IMR-90 (cell line): ENCODE measurements around the gene PFKFB1. TPM values are rescaled to one million over a fixed set of nuclear protein-coding genes. Genes with fewer than 3 reads are reported as not detected.

Experiments
- ATAC-seq: fragments of 200-7000 bp; cut with Tn5 transposase; 2 replicates; pipeline ENCODE4 v1.9.1; 2020; ENCODE audit warnings: low read depth, mild to moderate bottlenecking, moderate library complexity
- BruUV-seq: library from RNA; stranded (reverse); fragments of 400-500 nt; replicated peaks from 2 replicates; lab custom pipeline; 2021; lab: Mats Ljungman, UMichigan
- CTCF ChIA-PET: fragments of 300-600 bp; formaldehyde crosslinking; extraction: SDS; loops from one replicate; lab custom pipeline; 2021; ENCODE audit warnings: antibody characterized with exemption; lab: Yijun Ruan, JAX
- POLR2A ChIA-PET: fragments of 300-600 bp; sonication (Branson Sonifier 250); formaldehyde crosslinking; loops from one replicate; lab custom pipeline; 2022; ENCODE audit warnings: antibody characterized with exemption; ENCODE audit not compliant: unreplicated experiment; lab: Charles Lee
- DNase-seq: peaks from one replicate; pipeline ENCODE4 v3.0.0; 2013
- H2AFZ ChIP-seq: replicated peaks from 2 replicates; pipeline ENCODE3; 2013; ENCODE audit warnings: low read length, mild to moderate bottlenecking; ENCODE audit not compliant: poor library complexity
- H2AK5ac ChIP-seq: 2 replicates; pipeline ENCODE4 v1.6.1; 2013; ENCODE audit warnings: low read depth, low read length, inconsistent platforms
- H2AK9ac ChIP-seq: replicated peaks from 2 replicates; pipeline ENCODE3; 2013; ENCODE audit warnings: mild to moderate bottlenecking, low read depth, low read length, moderate library complexity; ENCODE audit not compliant: poor library complexity
- H2BK120ac ChIP-seq: 2 replicates; pipeline ENCODE4 v1.6.1; 2013; ENCODE audit warnings: low read depth, low read length, inconsistent platforms
- H2BK15ac ChIP-seq: 3 replicates; pipeline ENCODE4 v1.6.1; 2013; ENCODE audit warnings: low read depth, low read length, inconsistent platforms
- H2BK20ac ChIP-seq: 2 replicates; pipeline ENCODE4 v1.6.1; 2013; ENCODE audit warnings: low read depth, mild to moderate bottlenecking, inconsistent platforms, low read length, moderate library complexity
- H2BK5ac ChIP-seq: 2 replicates; pipeline ENCODE4 v1.6.1; 2013; ENCODE audit warnings: mild to moderate bottlenecking, low read depth, low read length, inconsistent platforms; ENCODE audit not compliant: poor library complexity, severe bottlenecking
- H3K14ac ChIP-seq: replicated peaks from 2 replicates; pipeline ENCODE4 v1.6.1; 2013; ENCODE audit warnings: low read depth, low read length, inconsistent platforms
- H3K18ac ChIP-seq: 2 replicates; pipeline ENCODE4 v1.6.1; 2013; ENCODE audit warnings: low read depth, low read length, control low read depth
- H3K23ac ChIP-seq: 2 replicates; pipeline ENCODE4 v1.6.1; 2013; ENCODE audit warnings: low read depth, low read length, inconsistent platforms
- H3K27ac ChIP-seq: 2 replicates; pipeline ENCODE4 v1.5.1; 2013; ENCODE audit warnings: mild to moderate bottlenecking, control low read depth, low read length; ENCODE audit not compliant: insufficient read depth
- H3K27me3 ChIP-seq: 2 replicates; pipeline ENCODE4 v1.6.1; 2013; ENCODE audit warnings: low read length; ENCODE audit not compliant: control insufficient read depth, insufficient read depth
- H3K36me3 ChIP-seq: 2 replicates; pipeline ENCODE4 v1.6.1; 2013; ENCODE audit warnings: low read length, mixed read lengths; ENCODE audit not compliant: control insufficient read depth, insufficient read depth
- H3K4ac ChIP-seq: 2 replicates; pipeline ENCODE4 v1.6.1; 2013; ENCODE audit warnings: low read depth, low read length, inconsistent platforms
- H3K4me1 ChIP-seq: 2 replicates; pipeline ENCODE4 v1.6.1; 2013; ENCODE audit warnings: low read length, mixed read lengths; ENCODE audit not compliant: control insufficient read depth, insufficient read depth
- H3K4me2 ChIP-seq: 2 replicates; pipeline ENCODE4 v1.6.1; 2013; ENCODE audit warnings: low read depth, mild to moderate bottlenecking, control low read depth, low read length, moderate library complexity
- H3K4me3 ChIP-seq: 2 replicates; pipeline ENCODE4 v1.5.1; 2013; ENCODE audit warnings: low read depth, mild to moderate bottlenecking, control low read depth, low read length, moderate library complexity; ENCODE audit not compliant: insufficient read depth
- H3K56ac ChIP-seq: 2 replicates; pipeline ENCODE4 v1.6.1; 2013; ENCODE audit warnings: low read length, inconsistent platforms; ENCODE audit not compliant: insufficient read depth; ENCODE audit errors: extremely low read depth
- H3K79me1 ChIP-seq, 2 experiments: 2 replicates each; pipeline ENCODE4 v1.6.1; 2013; ENCODE audit warnings: low read length in 2 of 2, inconsistent platforms in 1 of 2, low read depth in 1 of 2
- H3K9ac ChIP-seq: 2 replicates; pipeline ENCODE4 v1.6.1; 2013; ENCODE audit warnings: low read depth, low read length, control low read depth
- H3K9me1 ChIP-seq: 2 replicates; pipeline ENCODE4 v1.6.1; 2013; ENCODE audit warnings: low read length, inconsistent platforms; ENCODE audit not compliant: insufficient read depth
- H3K9me3 ChIP-seq: 2 replicates; pipeline ENCODE4 v1.6.1; 2013; ENCODE audit warnings: low read length; ENCODE audit not compliant: control insufficient read depth, insufficient read depth
- H4K20me1 ChIP-seq: 2 replicates; pipeline ENCODE4 v1.6.1; 2013; ENCODE audit warnings: low read length, inconsistent platforms; ENCODE audit not compliant: insufficient read depth
- H4K5ac ChIP-seq: 2 replicates; pipeline ENCODE4 v1.6.1; 2013; ENCODE audit warnings: mild to moderate bottlenecking, low read depth, low read length, control low read depth
- H4K8ac ChIP-seq, 2 experiments: 2 replicates each; pipeline ENCODE4 v1.6.1; 2013; ENCODE audit warnings: low read depth in 2 of 2, low read length in 2 of 2, control low read depth in 1 of 2, inconsistent platforms in 1 of 2
- H4K91ac ChIP-seq: 2 replicates; pipeline ENCODE4 v1.6.1; 2013; ENCODE audit warnings: low read depth, low read length, inconsistent platforms; ENCODE audit not compliant: insufficient read depth
- CEBPB ChIP-seq: IDR thresholded peaks from 2 replicates; pipeline ENCODE4 v1.6.1; 2012; ENCODE audit warnings: low read depth, low read length, improper control_type of control experiment
- CTCF ChIP-seq: conservative IDR thresholded peaks from 2 replicates; pipeline ENCODE4 v1.5.1; 2012; ENCODE audit warnings: mild to moderate bottlenecking, low read depth, low read length, improper control_type of control experiment
- ELK1 ChIP-seq: fragments of 150-350 bp; IDR thresholded peaks from 2 replicates; pipeline ENCODE4 v1.6.1; 2016; ENCODE audit warnings: low read depth, mild to moderate bottlenecking, low read length, moderate library complexity, borderline replicate concordance
- FOS ChIP-seq: fragments of 150-350 bp; IDR thresholded peaks from 2 replicates; pipeline ENCODE4 v1.6.1; 2016; ENCODE audit warnings: low read depth, low read length
- MXI1 ChIP-seq: IDR thresholded peaks from 2 replicates; pipeline ENCODE4 v1.6.1; 2012; ENCODE audit warnings: low read depth, mild to moderate bottlenecking, low read length, moderate library complexity, borderline replicate concordance
- NFE2L2 ChIP-seq: fragments of 150-350 bp; IDR thresholded peaks from 2 replicates; pipeline ENCODE4 v1.6.1; 2016; ENCODE audit warnings: low read depth, mild to moderate bottlenecking, low read length
- RAD21 ChIP-seq: IDR thresholded peaks from 2 replicates; pipeline ENCODE4 v1.6.1; 2012; ENCODE audit warnings: low read length, improper control_type of control experiment
- RCOR1 ChIP-seq: IDR thresholded peaks from 2 replicates; pipeline ENCODE4 v1.6.1; 2012; ENCODE audit warnings: mild to moderate bottlenecking, low read length, improper control_type of control experiment; ENCODE audit not compliant: insufficient replicate concordance
- RFX5 ChIP-seq: IDR thresholded peaks from 2 replicates; pipeline ENCODE4 v1.8.0; 2012; ENCODE audit warnings: low read depth, mild to moderate bottlenecking, low read length, moderate library complexity
- SMC3 ChIP-seq: fragments of 150-350 bp; IDR thresholded peaks from 2 replicates; pipeline ENCODE4 v1.6.1; 2016; ENCODE audit warnings: low read depth, mild to moderate bottlenecking, antibody characterized with exemption, low read length, moderate library complexity
- USF2 ChIP-seq: fragments of 150-350 bp; IDR thresholded peaks from 2 replicates; pipeline ENCODE4 v1.6.1; 2017; ENCODE audit warnings: mild to moderate bottlenecking, antibody characterized with exemption, low read length, low read depth
- dilution Hi-C: fragments of 300-500 bp; cut with HindIII; formaldehyde crosslinking; loops from one replicate; pipeline ENCODE4 v1.14.3; 2018; ENCODE audit warnings: low sequenced_read_pairs; ENCODE audit not compliant: unreplicated experiment
- in situ Hi-C: fragments of 300-500 bp; cut with MboI; formaldehyde crosslinking; loops from 3 replicates; pipeline ENCODE4 v1.14.3; 2019; ENCODE audit warnings: low sequenced_read_pairs, inconsistent platforms, mixed read lengths
- intact Hi-C: fragments of 100-400 bp; cut with micrococcal nuclease; formaldehyde crosslinking; loops from 2 replicates; pipeline ENCODE4 v1.10.0; 2022
- polyA plus RNA-seq, 3 experiments: library from polyadenylated mRNA; depleted of rRNA; stranded (reverse); fragments of >200 nt; gene quantifications; 2 replicates each; pipeline ENCODE4 v1.2.3, GENCODE V29; 2012; ENCODE audit warnings: low replicate concordance in 1 of 3
- total RNA-seq: library from RNA; depleted of rRNA; stranded (reverse); fragments of >200 nt; gene quantifications from 2 replicates; pipeline ENCODE4 v1.2.3, GENCODE V29; 2012

Gene PFKFB1
- total and polyA plus RNA-seq, 2 of the 4 experiments (the other 2 are of a cell fraction) = under 0.01 to 0.15 TPM

GRCh38 chrX:54909941-54910340 lies 84.0 kb downstream of the PFKFB1 start:
- no peak overlapping the region for H3K14ac ChIP-seq
- no peak overlapping the region for H3K56ac ChIP-seq
- H2BK120ac ChIP-seq = no peak overlapping the region
- H2BK5ac ChIP-seq = no peak overlapping the region
- H3K23ac ChIP-seq = no peak overlapping the region
- H3K9ac ChIP-seq = no peak overlapping the region
- DNase-seq = no peak
- no TSS peak for BruUV-seq
- H3K4me3 ChIP-seq = no peak overlapping the region
- H3K9me1 ChIP-seq = no peaks in the 10 kb centered on the region
- H2BK20ac ChIP-seq = no peak overlapping the region
- H2AK9ac ChIP-seq = no peak overlapping the region
- no peak overlapping the region for H4K91ac ChIP-seq
- intact Hi-C loops (loop anchor here (5.0 kb wide), 1 partner anchor 247 kb away; no protein-coding TSS in a partner anchor), in situ Hi-C loops (no loop called here), dilution Hi-C loops (no loop called here)
- H2BK15ac ChIP-seq = no peak overlapping the region
- no peak overlapping the region for H3K4me2 ChIP-seq
- no peaks in the 10 kb centered on the region for H4K20me1 ChIP-seq
- H2AK5ac ChIP-seq = no peak overlapping the region
- no peaks in the 10 kb centered on the region for H3K27me3 ChIP-seq
- no peak overlapping the region for H3K4ac ChIP-seq
- H3K79me1 ChIP-seq = no peaks in the 10 kb centered on the region
- H4K5ac ChIP-seq = no peak overlapping the region
- TF ChIP-seq CTCF (no peak), RCOR1 (no peak), ELK1 (no peak), USF2 (no peak), RAD21 (no peak), FOS (no peak), NFE2L2 (no peak), MXI1 (no peak), SMC3 (no peak), CEBPB (no peak), RFX5 (no peak)
- POLR2A ChIA-PET = no interaction called here
- CTCF ChIA-PET = no interaction called here
- ATAC-seq = no peak
- no peaks in the 10 kb centered on the region for H3K9me3 ChIP-seq
- H2AFZ ChIP-seq = no peak overlapping the region
- H3K18ac ChIP-seq = no peak overlapping the region
- H4K8ac ChIP-seq = no peak overlapping the region
- no peaks in the 10 kb centered on the region for H3K4me1 ChIP-seq
- H3K27ac ChIP-seq = no peak overlapping the region
- no peaks in the 10 kb centered on the region for H3K36me3 ChIP-seq
